HCT116 (cell line): ENCODE data around the gene RARB. TPM values are rescaled to one million over a fixed set of nuclear protein-coding genes. Genes with fewer than 3 reads are reported as not detected.

Source experiments
- ATAC-seq: fragments of 200-7000 bp; cut with Tn5 transposase; 2 replicates; pipeline ENCODE4 v1.9.1; 2020; ENCODE audit warnings: mild to moderate bottlenecking, moderate library complexity
- BruUV-seq: library from RNA; stranded (reverse); fragments of 400-500 nt; replicated peaks from 2 replicates; lab custom pipeline; 2021; lab: Mats Ljungman, UMichigan
- CTCF ChIA-PET: fragments of 300-600 bp; sonication (Branson Sonifier 250); formaldehyde crosslinking; loops from one replicate; lab custom pipeline; 2021; ENCODE audit warnings: antibody characterized with exemption; lab: Charles Lee
- POLR2A ChIA-PET: fragments of 300-600, 350-600 bp; sonication (Branson Sonifier 250); formaldehyde crosslinking; loops from one replicate; lab custom pipeline; 2021; ENCODE audit warnings: antibody characterized with exemption; lab: Charles Lee
- RAD21 ChIA-PET, 2 experiments: fragments of 300-600 bp; sonication (Branson Sonifier 250); formaldehyde crosslinking; loops; one replicate each; lab custom pipeline; 2023; ENCODE audit warnings: low total read pairs in 2 of 2; ENCODE audit not compliant: uncharacterized antibody in 2 of 2, unreplicated experiment in 2 of 2, low non-redundant PET in 1 of 2; lab: Charles Lee
- DNase-seq: peaks from one replicate; pipeline ENCODE4 v3.0.0-alpha.2; 2010; ENCODE audit warnings: low read depth, low spot score
- H2AFZ ChIP-seq: fragments of 200-600 bp; shearing (Covaris generic), sonication (generic); 2 replicates; pipeline ENCODE4 v1.6.1; 2017; ENCODE audit warnings: low read depth, mixed run types, mixed read lengths, antibody characterized with exemption, low read length; ENCODE audit not compliant: poor library complexity, severe bottlenecking
- H3K27ac ChIP-seq: 2 replicates; pipeline ENCODE4 v1.5.1; 2012; ENCODE audit warnings: low read depth, low read length
- H3K27me3 ChIP-seq: fragments of 200-600 bp; sonication (generic); 2 replicates; pipeline ENCODE4 v1.6.1; 2016; ENCODE audit warnings: mixed run types, low read length, mixed read lengths; ENCODE audit not compliant: insufficient read depth
- H3K36me3 ChIP-seq, 2 experiments: fragments of 200-500 bp in 1 of 2; fragments of 200-600 bp in 1 of 2; sonication (Bioruptor generic) in 1 of 2; sonication (generic) in 1 of 2; 2 replicates each; pipeline versions ENCODE4 v1.5.1 to v1.6.1; 2014 to 2016; ENCODE audit warnings: low read length in 2 of 2, inconsistent platforms in 1 of 2, mixed read lengths in 1 of 2, mixed run types in 1 of 2; ENCODE audit not compliant: insufficient read depth in 2 of 2, control insufficient read depth in 1 of 2
- H3K4me1 ChIP-seq, 2 experiments: fragments of 200-600 bp in 1 of 2; sonication (generic) in 1 of 2; 2 replicates each; pipeline versions ENCODE4 v1.5.1 to v1.6.1; 2012 to 2017; ENCODE audit warnings: low read length in 2 of 2, inconsistent platforms in 1 of 2, mild to moderate bottlenecking in 1 of 2, mixed read lengths in 1 of 2, mixed run types in 1 of 2, moderate library complexity in 1 of 2; ENCODE audit not compliant: insufficient read depth in 2 of 2, control insufficient read depth in 1 of 2
- H3K4me2 ChIP-seq: fragments of 200-600 bp; sonication (generic); 2 replicates; pipeline ENCODE4 v1.6.1; 2017; ENCODE audit warnings: mixed run types, low read length, mixed read lengths
- H3K4me3 ChIP-seq, 2 experiments: fragments of 200-600 bp in 1 of 2; sonication (generic) in 1 of 2; replicated peaks in 1 of 2; 2 replicates each; pipeline ENCODE4 v1.5.1; 2011 to 2016; ENCODE audit warnings: low read length in 2 of 2, control low read depth in 1 of 2, low read depth in 1 of 2, mild to moderate bottlenecking in 1 of 2, mixed read lengths in 1 of 2, mixed run types in 1 of 2
- H3K79me2 ChIP-seq: fragments of 200-600 bp; sonication (generic); 2 replicates; pipeline ENCODE4 v1.6.1; 2017; ENCODE audit warnings: mild to moderate bottlenecking, mixed run types, low read length, moderate library complexity, mixed read lengths; ENCODE audit not compliant: insufficient read depth
- H3K9ac ChIP-seq: fragments of 200-600 bp; sonication (generic); 2 replicates; pipeline ENCODE4 v1.6.1; 2016; ENCODE audit warnings: low read length, mixed read lengths
- H3K9me2 ChIP-seq: fragments of 200-600 bp; sonication (generic), shearing (Covaris generic); 2 replicates; pipeline ENCODE4 v1.6.1; 2017; ENCODE audit warnings: mixed run types, mild to moderate bottlenecking, moderate library complexity; ENCODE audit not compliant: insufficient read depth
- H3K9me3 ChIP-seq, 2 experiments: fragments of 200-500 bp in 1 of 2; fragments of 200-600 bp in 1 of 2; sonication (Bioruptor generic) in 1 of 2; sonication (generic) in 1 of 2; 2 replicates each; pipeline ENCODE4 v1.6.1; 2014 to 2017; ENCODE audit warnings: low read length in 2 of 2, mixed read lengths in 2 of 2, inconsistent platforms in 1 of 2, low read depth in 1 of 2, mild to moderate bottlenecking in 1 of 2, mixed run types in 1 of 2, moderate library complexity in 1 of 2; ENCODE audit not compliant: control insufficient read depth in 1 of 2, insufficient read depth in 1 of 2
- H4K20me1 ChIP-seq: fragments of 200-600 bp; sonication (generic), shearing (Covaris generic); 2 replicates; pipeline ENCODE4 v1.6.1; 2017; ENCODE audit warnings: mixed run types, mild to moderate bottlenecking, moderate library complexity; ENCODE audit not compliant: insufficient read depth
- CEBPB ChIP-seq: IDR thresholded peaks from 2 replicates; pipeline ENCODE4 v1.6.1; 2012; ENCODE audit warnings: low read depth
- EZH2phosphoT487 ChIP-seq: fragments of 200-600 bp; IDR thresholded peaks from 2 replicates; pipeline ENCODE4 v1.6.1; 2018; ENCODE audit warnings: antibody characterized with exemption, borderline replicate concordance
- JUND ChIP-seq: IDR thresholded peaks from 2 replicates; pipeline ENCODE4 v1.6.1; 2012
- POLR2AphosphoS5 ChIP-seq: IDR thresholded peaks from 2 replicates; pipeline ENCODE4 v1.6.1; 2011; ENCODE audit warnings: mild to moderate bottlenecking, low read depth, low read length, moderate library complexity
- REST ChIP-seq: IDR thresholded peaks from 2 replicates; pipeline ENCODE4 v1.6.1; 2012; ENCODE audit warnings: low read depth
- TCF7L2 ChIP-seq: IDR thresholded peaks from 2 replicates; pipeline ENCODE4 v1.7.0; 2011; ENCODE audit warnings: borderline replicate concordance, inconsistent platforms; ENCODE audit not compliant: insufficient read depth, insufficient read length; ENCODE audit errors: extremely low read depth
- ZBTB33 ChIP-seq: IDR thresholded peaks from 2 replicates; pipeline ENCODE4 v1.6.1; 2011; ENCODE audit warnings: mild to moderate bottlenecking, low read length, moderate library complexity; ENCODE audit not compliant: insufficient replicate concordance; ENCODE audit errors: extremely low read depth
- intact Hi-C: fragments of 100-400 bp; cut with micrococcal nuclease; formaldehyde crosslinking; loops from 2 replicates; pipeline ENCODE4 v1.10.0; 2022
- total RNA-seq: library from RNA; stranded (reverse); gene quantifications from one replicate; pipeline ENCODE4 v1.2.1, GENCODE V29; 2021; ENCODE audit not compliant: unreplicated experiment

RARB gene
- total RNA-seq, 1 experiment from 2014 or later: not detected

DNA sequence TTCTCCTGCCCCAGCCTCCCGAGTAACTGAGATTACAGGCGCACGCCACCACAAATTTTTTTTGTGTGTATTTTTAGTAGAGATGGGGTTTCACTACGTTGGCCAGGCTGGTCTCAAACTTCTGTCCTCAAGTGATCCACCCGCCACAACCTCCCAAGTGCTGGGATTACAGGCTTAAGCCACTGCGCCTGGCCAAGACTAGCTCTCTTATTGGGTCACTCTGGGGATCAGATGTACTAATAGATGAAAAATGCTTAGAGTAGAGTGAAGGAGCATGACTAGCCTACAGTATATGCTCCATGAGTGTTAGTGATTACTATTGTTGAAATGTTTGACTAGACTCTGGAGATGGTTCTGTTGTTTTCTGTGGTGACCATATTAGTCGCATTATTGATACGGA, 21.8 kb downstream of the RARB start:
- BruUV-seq: no TSS peak
- Histone ChIP-seq H3K27me3 (peaks cover 8% of the 10 kb centered on the region; the same call in 1 of the 2 replicates), H2AFZ (no peak overlapping the region), H3K9me3 (no peaks in the 10 kb centered on the region), H4K20me1 (no peaks in the 10 kb centered on the region), H3K9me2 (no peaks in the 10 kb centered on the region), H3K9ac (no peak overlapping the region), H3K27ac (no peak overlapping the region), H3K4me2 (no peak overlapping the region), H3K36me3 (no peaks in the 10 kb centered on the region), H3K79me2 (no peaks in the 10 kb centered on the region), H3K4me1 (no peaks in the 10 kb centered on the region), H3K4me3 (no peak overlapping the region)
- ATAC-seq (no peak), DNase-seq (no peak)
- ChIA-PET RAD21 (no interaction called here), POLR2A (no interaction called here), CTCF (interaction anchor here (1.3 kb wide), 1 partner anchor 8 kb away, joined by 4 read pairs; no protein-coding TSS in a partner anchor)
- intact Hi-C loops: no loop called here
- TF ChIP-seq POLR2AphosphoS5 (no peak), REST (no peak), EZH2phosphoT487 (no peak), ZBTB33 (no peak), JUND (no peak), CEBPB (no peak), TCF7L2 (no peak)
